Liver (tissue), 9 donors: ENCODE data around the gene LYZL1. TPM values are rescaled to one million over a fixed set of nuclear protein-coding genes. Genes with fewer than 3 reads are reported as not detected.

Experiments
- DNase-seq: peaks from one replicate; pipeline ENCODE4 v3.0.0-alpha.2; 2017; ENCODE audit warnings: low spot score
- H3K27ac ChIP-seq, 2 donors: one replicate each; pipeline ENCODE4 v1.7.0; 2013; ENCODE audit warnings: inconsistent platforms in 2 of 2, low read length in 2 of 2, control low read depth in 1 of 2, low read depth in 1 of 2, mild to moderate bottlenecking in 1 of 2
- H3K27me3 ChIP-seq, 4 donors: one replicate each; pipeline versions ENCODE4 v1.6.1 to v1.7.0; 2013; ENCODE audit warnings: low read length in 3 of 4, inconsistent platforms in 1 of 4, mild to moderate bottlenecking in 1 of 4, moderate library complexity in 1 of 4; ENCODE audit not compliant: control insufficient read depth in 4 of 4, insufficient read depth in 4 of 4
- H3K36me3 ChIP-seq, 4 donors: one replicate each; pipeline versions ENCODE4 v1.6.1 to v1.7.0; 2013; ENCODE audit warnings: low read length in 3 of 4, mild to moderate bottlenecking in 3 of 4, low read depth in 1 of 4, moderate library complexity in 1 of 4; ENCODE audit not compliant: control insufficient read depth in 4 of 4, insufficient read depth in 3 of 4
- H3K4me1 ChIP-seq, 4 donors: one replicate each; pipeline versions ENCODE4 v1.6.1 to v1.7.0; 2013; ENCODE audit warnings: low read length in 3 of 4, mild to moderate bottlenecking in 3 of 4, moderate library complexity in 1 of 4; ENCODE audit not compliant: control insufficient read depth in 4 of 4, insufficient read depth in 4 of 4
- H3K4me3 ChIP-seq, 3 donors: one replicate each; pipeline versions ENCODE4 v1.6.1 to v1.7.0; 2013; ENCODE audit warnings: low read length in 3 of 3, control low read depth in 1 of 3, low read depth in 1 of 3, mild to moderate bottlenecking in 1 of 3
- H3K9ac ChIP-seq, 2 donors: one replicate each; pipeline ENCODE4 v1.7.0; 2013; ENCODE audit warnings: low read length in 2 of 2, mild to moderate bottlenecking in 2 of 2, moderate library complexity in 2 of 2, control low read depth in 1 of 2, low read depth in 1 of 2
- H3K9me3 ChIP-seq, 4 donors: one replicate each; pipeline versions ENCODE4 v1.6.1 to v1.7.0; 2013; ENCODE audit warnings: low read length in 3 of 4; ENCODE audit not compliant: control insufficient read depth in 4 of 4
- FOXA2 ChIP-seq: IDR thresholded peaks from 2 replicates; pipeline ENCODE4 v1.6.1; 2016; ENCODE audit warnings: antibody characterized with exemption
- GABPA ChIP-seq, 2 donors: IDR thresholded peaks in 1 of 2; conservative IDR thresholded peaks in 1 of 2; 2 replicates each; pipeline ENCODE4 v1.6.1; 2016; ENCODE audit warnings: antibody characterized with exemption in 2 of 2, mild to moderate bottlenecking in 1 of 2, moderate library complexity in 1 of 2
- HNF4G ChIP-seq: IDR thresholded peaks from 2 replicates; pipeline ENCODE4 v1.6.1; 2016; ENCODE audit warnings: antibody characterized with exemption
- JUND ChIP-seq, 2 donors: IDR thresholded peaks; 2 replicates each; pipeline ENCODE4 v1.6.1; 2016; ENCODE audit warnings: antibody characterized with exemption in 2 of 2
- NR2F2 ChIP-seq: IDR thresholded peaks from 2 replicates; pipeline ENCODE4 v1.6.1; 2016; ENCODE audit warnings: antibody characterized with exemption
- RAD21 ChIP-seq, 2 donors: IDR thresholded peaks; 2 replicates each; pipeline ENCODE4 v1.6.1; 2016; ENCODE audit warnings: antibody characterized with exemption in 2 of 2, mild to moderate bottlenecking in 2 of 2
- REST ChIP-seq: IDR thresholded peaks from 2 replicates; pipeline ENCODE4 v1.6.1; 2016; ENCODE audit warnings: antibody characterized with exemption, mild to moderate bottlenecking
- RXRA ChIP-seq, 2 donors: IDR thresholded peaks; 2 replicates each; pipeline ENCODE4 v1.6.1; 2017 to 2018; ENCODE audit warnings: antibody characterized with exemption in 2 of 2, mild to moderate bottlenecking in 1 of 2
- SP1 ChIP-seq: IDR thresholded peaks from 2 replicates; pipeline ENCODE4 v1.6.1; 2018; ENCODE audit warnings: antibody characterized with exemption, mild to moderate bottlenecking
- WGBS: extraction: QIAGEN DNeasy Blood & Tissue Kit; methylation state at CpG from one replicate; pipeline ENCODE4 v1.1.7; 2013; 5-methylcytosine and 5-hydroxymethylcytosine counted together
- polyA plus RNA-seq, 2 donors: library from polyadenylated mRNA; stranded (reverse) in 1 of 2; unstranded in 1 of 2; fragments of 200-250 nt in 1 of 2; fragments of >200 nt in 1 of 2; fragmentation: Nextera tagmentation in 1 of 2; extraction: Ambion mirVana in 1 of 2; gene quantifications; one replicate each; pipeline versions ENCODE4 v1.2.1 to v1.2.3, GENCODE V29; 2013 to 2015
- total RNA-seq, 2 donors: library from RNA; depleted of rRNA; stranded (reverse); fragments of >200 nt; gene quantifications; one replicate each; pipeline ENCODE4 v1.2.3, GENCODE V29; 2014
- TF ChIP-seq, protein P1 (sequence below): fragments of 150-350 bp; IDR thresholded peaks from 2 replicates; pipeline ENCODE4 v1.5.1; 2017; ENCODE audit warnings: improper control_type of control experiment, low read depth, low read length; ENCODE audit not compliant: missing input control
- donor health status: healthy.
- donor health status: healthy.
- donor health status: healthy.
- donor health status: healthy.
- donor health status: healthy.

Gene LYZL1
- total and polyA plus RNA-seq, 4 donors, result not detected

DNA sequence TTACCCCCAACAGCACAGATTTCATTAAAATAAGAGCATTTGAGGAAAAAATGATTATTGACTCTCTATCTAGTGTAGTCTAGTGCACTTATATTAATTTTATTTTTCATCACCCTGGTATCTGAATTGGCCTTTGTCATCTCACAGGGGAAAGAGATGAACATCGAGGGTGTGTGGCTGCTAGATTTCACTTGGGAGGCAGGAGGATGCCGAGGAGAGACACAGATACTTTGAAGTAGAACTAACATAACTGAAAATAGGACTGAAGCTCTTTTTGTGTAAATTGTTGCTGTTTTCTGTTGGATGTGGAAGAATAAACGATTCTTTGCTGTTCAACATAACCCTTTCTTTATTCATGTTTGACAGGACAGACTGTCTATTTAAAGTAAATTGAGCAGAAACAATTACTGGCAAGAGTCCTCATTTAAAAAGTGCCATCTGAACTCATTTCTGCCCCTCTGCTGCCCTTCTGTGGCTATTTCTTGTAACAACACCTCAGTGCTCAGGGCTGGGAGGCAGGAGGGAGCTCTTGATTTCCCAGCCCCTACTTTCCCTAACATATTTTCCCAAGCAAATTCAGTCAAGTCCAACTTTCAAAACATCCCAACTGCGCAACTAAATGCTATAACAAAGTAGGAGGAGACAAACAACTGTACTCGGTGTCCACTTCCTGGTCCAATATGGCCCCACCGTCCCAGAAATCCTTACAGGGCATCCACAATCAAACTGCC is 15.6 kb downstream of the LYZL1 start:
- H3K4me3 ChIP-seq, result no peak overlapping the region
- H3K9ac ChIP-seq, result peak overlapping the region in 1 of 2 donors; percentile 55
- no peak for TF ChIP-seq GABPA (IDR thresholded peaks at IDR 0.05 in 1 of 2, conservative IDR thresholded peaks at IDR 0.05 in 1 of 2)
- peak; percentile 93 to 94 for TF ChIP-seq RAD21 (IDR thresholded peaks at IDR 0.05)
- TF ChIP-seq SP1, result peak; percentile 21
- TF ChIP-seq NR2F2, result no peak
- no peak for TF ChIP-seq JUND (IDR thresholded peaks at IDR 0.05)
- TF ChIP-seq RXRA (IDR thresholded peaks at IDR 0.05), result no peak
- TF ChIP-seq, protein P1, sequence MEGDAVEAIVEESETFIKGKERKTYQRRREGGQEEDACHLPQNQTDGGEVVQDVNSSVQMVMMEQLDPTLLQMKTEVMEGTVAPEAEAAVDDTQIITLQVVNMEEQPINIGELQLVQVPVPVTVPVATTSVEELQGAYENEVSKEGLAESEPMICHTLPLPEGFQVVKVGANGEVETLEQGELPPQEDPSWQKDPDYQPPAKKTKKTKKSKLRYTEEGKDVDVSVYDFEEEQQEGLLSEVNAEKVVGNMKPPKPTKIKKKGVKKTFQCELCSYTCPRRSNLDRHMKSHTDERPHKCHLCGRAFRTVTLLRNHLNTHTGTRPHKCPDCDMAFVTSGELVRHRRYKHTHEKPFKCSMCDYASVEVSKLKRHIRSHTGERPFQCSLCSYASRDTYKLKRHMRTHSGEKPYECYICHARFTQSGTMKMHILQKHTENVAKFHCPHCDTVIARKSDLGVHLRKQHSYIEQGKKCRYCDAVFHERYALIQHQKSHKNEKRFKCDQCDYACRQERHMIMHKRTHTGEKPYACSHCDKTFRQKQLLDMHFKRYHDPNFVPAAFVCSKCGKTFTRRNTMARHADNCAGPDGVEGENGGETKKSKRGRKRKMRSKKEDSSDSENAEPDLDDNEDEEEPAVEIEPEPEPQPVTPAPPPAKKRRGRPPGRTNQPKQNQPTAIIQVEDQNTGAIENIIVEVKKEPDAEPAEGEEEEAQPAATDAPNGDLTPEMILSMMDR, result peak; percentile 91
- peak overlapping the region in 1 of 2 donors; percentile 36 for H3K27ac ChIP-seq
- no peak for DNase-seq
- peaks cover 0 to 8% (median under 1%) of the 10 kb centered on the region in 4 donors for H3K4me1 ChIP-seq
- WGBS, result 22% methylated on average over 6 of the region's 6 CpGs
- H3K27me3 ChIP-seq, result no peaks in the 10 kb centered on the region
- no peaks in the 10 kb centered on the region for H3K36me3 ChIP-seq
- peaks cover 0 to 2% (median 0%) of the 10 kb centered on the region in 4 donors for H3K9me3 ChIP-seq

DNA sequence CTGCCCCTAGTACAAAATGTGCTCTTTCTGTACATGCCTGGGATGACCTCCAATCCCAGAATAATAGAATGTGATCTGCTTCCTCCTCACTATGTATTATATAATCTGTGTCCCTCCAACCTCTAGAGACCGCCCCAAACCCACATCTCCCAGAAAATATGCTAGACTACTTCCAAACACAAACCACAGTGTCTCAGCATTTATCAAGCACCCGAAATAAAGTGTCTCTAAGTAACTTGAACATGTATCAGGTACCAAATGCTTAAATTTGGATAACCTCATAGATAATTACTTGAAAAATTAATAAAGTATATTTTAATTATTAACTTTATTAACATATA is 16.1 kb downstream of the LYZL1 start:
- 63% methylated on average over 2 of the region's 2 CpGs for WGBS

More for the DNA sequence above, 16.1 kb downstream of the LYZL1 start:
- Histone ChIP-seq H3K27me3 (no peaks in the 10 kb centered on the region), H3K9ac (no peak overlapping the region), H3K27ac (peak overlapping the region in 1 of 2 donors; percentile 36), H3K9me3 (peaks cover 0 to 2% (median 0%) of the 10 kb centered on the region in 4 donors), H3K4me3 (no peak overlapping the region), H3K4me1 (peaks cover 0 to 8% (median under 1%) of the 10 kb centered on the region in 4 donors), H3K36me3 (no peaks in the 10 kb centered on the region)
- TF ChIP-seq, protein P1, result no peak
- TF ChIP-seq FOXA2, result no peak
- no peak for TF ChIP-seq REST
- TF ChIP-seq RXRA (IDR thresholded peaks at IDR 0.05), result no peak
- no peak for TF ChIP-seq HNF4G
- DNase-seq, result no peak
